K562 (cell line): Measurements from ENCODE around the gene JAKMIP1.

ENCODE experiments used
- BRF2 ChIP-seq: IDR thresholded peaks from 3 replicates; pipeline ENCODE4 v1.6.1; 2011; ENCODE audit warnings: borderline replicate concordance, mild to moderate bottlenecking; ENCODE audit not compliant: insufficient read length, insufficient read depth
- CTCF ChIP-seq, 3 experiments: IDR thresholded peaks in 2 of 3; conservative IDR thresholded peaks in 1 of 3; 2 replicates each; pipeline ENCODE4 v1.5.1; 2011 to 2012; ENCODE audit warnings: low read length in 3 of 3, mild to moderate bottlenecking in 3 of 3, control low read depth in 2 of 3, improper control_type of control experiment in 1 of 3, inconsistent platforms in 1 of 3, low read depth in 1 of 3, mixed read lengths in 1 of 3, moderate library complexity in 1 of 3; ENCODE audit not compliant: insufficient read depth in 2 of 3
- MIER1 ChIP-seq: fragments of 450-650 bp; IDR thresholded peaks from 2 replicates; pipeline ENCODE4 v1.6.1; 2016; ENCODE audit warnings: antibody characterized with exemption, mild to moderate bottlenecking, low read depth
- ZBTB7A ChIP-seq: IDR thresholded peaks from 2 replicates; pipeline ENCODE4 v1.6.1; 2011; ENCODE audit warnings: low read depth, mild to moderate bottlenecking, low read length, moderate library complexity, borderline replicate concordance; ENCODE audit not compliant: control insufficient read depth

- TF ChIP-seq CTCF (IDR thresholded peaks at IDR 0.05 in 2 of 3, conservative IDR thresholded peaks at IDR 0.05 in 1 of 3; ENCODE audit: insufficient read depth in 2 of 3, low read depth in 1 of 3, low read length in 3 of 3) (no peak), MIER1 (no peak), BRF2 (no peak), ZBTB7A (no peak)
These were observed 38.4 kb downstream of the JAKMIP1 start for GRCh38 chr4:6161921-6162464.
